Activated B cell treated with CpG ODN at 0.5 μM for 24 hours (primary cell): Measurements from ENCODE around the gene IFNA14. TPM values are rescaled to one million over a fixed set of nuclear protein-coding genes. Genes with fewer than 3 reads are reported as not detected.
"Not testable (repeated sequence)": the region's sequence is repeated elsewhere in the genome, so short reads cannot be mapped to it uniquely, and the experiment has no call there.

Source experiments
- ATAC-seq: fragments of 200-7000 bp; cut with Tn5 transposase; one replicate; pipeline ENCODE4 v1.10.0; 2021; ENCODE audit warnings: low read depth, mild to moderate bottlenecking, moderate library complexity
- CTCF ChIA-PET: fragments of 350-600 bp; sonication (Branson Sonifier 250); formaldehyde crosslinking; loops from one replicate; lab custom pipeline; 2021; ENCODE audit warnings: antibody characterized with exemption; lab: Charles Lee
- POLR2A ChIA-PET: fragments of 350-600 bp; sonication (Branson Sonifier 250); formaldehyde crosslinking; loops from one replicate; lab custom pipeline; 2021; ENCODE audit warnings: antibody characterized with exemption; lab: Charles Lee
- DNase-seq: peaks from one replicate; pipeline ENCODE4 v3.0.0; 2022
- H3K27ac Mint-ChIP-seq: one replicate; pipeline ENCODE4 v1.8.0; 2020; ENCODE audit warnings: mixed read lengths
- H3K27me3 Mint-ChIP-seq: one replicate; pipeline ENCODE4 v1.8.0; 2021; ENCODE audit warnings: mixed read lengths
- H3K36me3 Mint-ChIP-seq: one replicate; pipeline ENCODE4 v1.8.0; 2021; ENCODE audit warnings: low read depth, mixed read lengths
- H3K4me1 Mint-ChIP-seq: one replicate; pipeline ENCODE4 v1.8.0; 2021; ENCODE audit warnings: mixed read lengths
- H3K4me3 Mint-ChIP-seq: one replicate; pipeline ENCODE4 v1.8.0; 2020; ENCODE audit warnings: mild to moderate bottlenecking, mixed read lengths
- H3K9me3 Mint-ChIP-seq: one replicate; pipeline ENCODE4 v1.8.0; 2020; ENCODE audit warnings: mixed read lengths
- CTCF ChIP-seq: fragments of 200-600 bp; IDR thresholded peaks from one replicate; pipeline ENCODE4 v1.8.0; 2022; ENCODE audit warnings: antibody characterized with exemption, mild to moderate bottlenecking
- intact Hi-C: fragments of 100-400 bp; cut with micrococcal nuclease; formaldehyde crosslinking; loops from one replicate; pipeline ENCODE4 v1.15.1; 2024
- total RNA-seq: library from RNA; stranded (reverse); gene quantifications from 2 replicates; pipeline ENCODE4 v1.2.3, GENCODE V29; 2022

Gene IFNA14
- total RNA-seq, 1 donor from 2014 or later, result not detected

GRCh38 chr9:21210311-21210710 lies 29.5 kb downstream of the IFNA14 start:
- no peaks in the 10 kb centered on the region for H3K36me3 Mint-ChIP-seq
- H3K4me3 Mint-ChIP-seq, result no peak overlapping the region
- POLR2A ChIA-PET, result no interaction called here
- CTCF ChIA-PET, result no interaction called here
- DNase-seq (no peak), ATAC-seq (no peak)
- peaks cover 5% of the 10 kb centered on the region for H3K27me3 Mint-ChIP-seq
- peaks cover 13% of the 10 kb centered on the region for H3K4me1 Mint-ChIP-seq
- no peaks in the 10 kb centered on the region for H3K9me3 Mint-ChIP-seq
- TF ChIP-seq CTCF, result no peak
- intact Hi-C loops, result no loop called here
- no peak overlapping the region for H3K27ac Mint-ChIP-seq

GRCh38 chr9:21207043-21207442 lies 32.8 kb downstream of the IFNA14 start, which contains the start of gene IFNA10:
Gene IFNA10, minus strand, starts transcription at chr9:21207143. Its CDS starts 46 bp downstream, at chr9:21207097.
- ATAC-seq, H3K4me1 Mint-ChIP-seq, intact Hi-C loops, H3K36me3 Mint-ChIP-seq, H3K27me3 Mint-ChIP-seq, H3K4me3 Mint-ChIP-seq, H3K9me3 Mint-ChIP-seq, H3K27ac Mint-ChIP-seq, CTCF ChIA-PET, DNase-seq, POLR2A ChIA-PET: not testable (repeated sequence)

GRCh38 chr9:21205204-21205603 lies 34.6 kb downstream of the IFNA14 start:
- H3K27me3 Mint-ChIP-seq, result peaks cover 10% of the 10 kb centered on the region
- CTCF ChIA-PET, result no interaction called here
- H3K36me3 Mint-ChIP-seq, result no peaks in the 10 kb centered on the region
- intact Hi-C loops, result no loop called here
- peaks cover 4% of the 10 kb centered on the region for H3K9me3 Mint-ChIP-seq
- no peaks in the 10 kb centered on the region for H3K4me1 Mint-ChIP-seq
- no peak for ATAC-seq
- POLR2A ChIA-PET, result no interaction called here
- H3K27ac Mint-ChIP-seq, result no peak overlapping the region
- DNase-seq, result no peak
- no peak for TF ChIP-seq CTCF
- H3K4me3 Mint-ChIP-seq, result no peak overlapping the region

GRCh38 chr9:21202105-21202504 lies 37.7 kb downstream of the IFNA14 start, which contains the start of gene IFNA7:
Gene IFNA7, minus strand, starts transcription at chr9:21202205. Its CDS starts 40 bp downstream, at chr9:21202165.
- H3K27me3 Mint-ChIP-seq, CTCF ChIA-PET, H3K9me3 Mint-ChIP-seq, DNase-seq, intact Hi-C loops, H3K4me3 Mint-ChIP-seq, ATAC-seq, H3K36me3 Mint-ChIP-seq, H3K27ac Mint-ChIP-seq, H3K4me1 Mint-ChIP-seq, POLR2A ChIA-PET: not testable (repeated sequence)

DNA sequence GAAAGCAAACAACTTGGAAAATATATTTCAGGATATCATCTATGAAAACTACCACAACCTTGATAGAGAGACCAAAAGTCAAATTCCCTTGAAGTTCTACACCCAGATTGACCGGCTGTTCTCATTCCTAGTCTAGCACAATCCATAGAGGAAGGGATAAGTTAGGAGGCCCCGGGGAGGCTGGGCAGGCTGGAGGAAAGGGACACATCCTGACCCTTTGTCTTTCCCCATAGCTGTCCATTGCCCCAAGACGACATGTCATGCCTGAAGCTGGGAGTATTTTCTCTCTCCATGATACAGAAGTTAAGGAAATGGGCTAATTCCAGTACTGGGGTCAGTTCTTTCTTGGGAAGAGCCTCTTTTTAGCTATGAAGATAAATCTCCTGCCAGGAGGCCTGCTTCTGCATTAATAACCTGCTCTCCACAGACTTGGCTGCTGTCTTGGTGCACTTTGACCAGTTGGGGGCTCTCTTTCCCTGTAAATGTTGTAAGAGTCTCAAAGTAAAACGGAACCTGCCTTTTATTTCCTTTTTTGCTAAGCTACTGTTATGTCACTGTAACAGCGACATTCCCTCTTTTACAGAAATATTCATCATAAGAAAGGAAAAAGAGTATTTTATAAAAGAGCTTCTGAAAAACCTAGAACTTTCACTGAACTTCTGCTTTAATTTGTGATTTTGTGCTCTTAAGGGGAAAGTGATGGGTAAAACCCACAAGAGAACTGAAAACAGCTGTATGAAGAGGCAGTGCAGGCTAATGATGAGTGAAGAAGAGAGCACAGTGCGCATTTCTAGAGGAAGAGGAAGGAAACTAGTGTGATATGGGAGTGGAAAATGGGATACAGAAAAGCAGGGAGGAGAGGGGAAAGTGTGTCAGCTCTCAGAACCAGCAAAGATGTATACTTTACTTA lies 44.7 kb downstream of the IFNA14 start:
- ChIA-PET CTCF (interaction anchor here (0.6 to 2.6 kb wide), 9 partner anchors 12 to 596 kb away, joined by 3 to 19 read pairs (median 5); no protein-coding TSS in a partner anchor), POLR2A (interaction anchor here (0.7 kb wide), 1 partner anchor 41 kb away, joined by 3 read pairs; no protein-coding TSS in a partner anchor)
- intact Hi-C loops, result loop anchor here (1.0 to 5.0 kb wide), 6 partner anchors 123 to 594 kb away; partner anchors contain the start of genes IFNA1 and KLHL9
- Mint-ChIP-seq H3K27ac (peak overlapping the region; percentile 36), H3K4me1 (peaks cover 18% of the 10 kb centered on the region), H3K4me3 (peak overlapping the region; percentile 36)
- H3K36me3 Mint-ChIP-seq, H3K9me3 Mint-ChIP-seq, H3K27me3 Mint-ChIP-seq, DNase-seq: not testable (repeated sequence)
- ATAC-seq, result peak; percentile 94

Other genes with a start within 250 kb of the IFNA14 start
- gene HACD4, start 208.4 kb downstream of the IFNA14 start, total RNA-seq, result 3.3 and 4.1 TPM in 2 replicates
- gene IFNB1, start 162.1 kb downstream of the IFNA14 start, total RNA-seq, result not detected in 2 replicates
- not detected in 2 replicates for gene IFNW1, start 98.2 kb downstream of the IFNA14 start, total RNA-seq
- not detected in 2 replicates for gene IFNA21, start 73.3 kb downstream of the IFNA14 start, total RNA-seq
- not detected in 2 replicates for gene IFNA4, start 52.4 kb downstream of the IFNA14 start, total RNA-seq
- gene IFNA7, start 37.8 kb downstream of the IFNA14 start, total RNA-seq, result not detected in 2 replicates
- gene IFNA10, start 32.9 kb downstream of the IFNA14 start, total RNA-seq, result not detected in 2 replicates
- gene IFNA16, start 22.7 kb downstream of the IFNA14 start, total RNA-seq, result not detected in 2 replicates
- not detected in 2 replicates for gene IFNA17, start 11.8 kb downstream of the IFNA14 start, total RNA-seq
- gene IFNA5, start 65.3 kb upstream of the IFNA14 start, total RNA-seq, result not detected in 2 replicates
- gene KLHL9, start 95.4 kb upstream of the IFNA14 start, total RNA-seq, result 13.1 and 13.8 TPM in 2 replicates
- not detected in 2 replicates for gene IFNA6, start 110.9 kb upstream of the IFNA14 start, total RNA-seq
- not detected in 2 replicates for gene IFNA13, start 128.1 kb upstream of the IFNA14 start, total RNA-seq
- not detected in 2 replicates for gene IFNA2, start 145.4 kb upstream of the IFNA14 start, total RNA-seq
- gene IFNA8, start 169.1 kb upstream of the IFNA14 start, total RNA-seq, result not detected in 2 replicates
- gene IFNA1, start 200.4 kb upstream of the IFNA14 start, total RNA-seq, result not detected in 2 replicates
- gene IFNE, start 242.3 kb upstream of the IFNA14 start, total RNA-seq, result not detected in 2 replicates